Tibial nerve (tissue), 4 donors: Measurements from ENCODE around the gene APLP1. TPM values are rescaled to one million over a fixed set of nuclear protein-coding genes. Genes with fewer than 3 reads are reported as not detected.
"Not testable (repeated sequence)": the region's sequence is repeated elsewhere in the genome, so short reads cannot be mapped to it uniquely, and the experiment has no call there.

Experiments used
- DNase-seq, 2 donors: peaks; one replicate each; pipeline ENCODE4 v3.0.0-alpha.2; 2019; ENCODE audit warnings: low spot score in 2 of 2
- H3K27ac ChIP-seq, 4 donors: fragments of 200-600 bp; sonication (generic) in 3 of 4; one replicate each; pipeline ENCODE4 v1.5.1; 2017 to 2019; ENCODE audit warnings: mild to moderate bottlenecking in 1 of 4
- H3K27me3 ChIP-seq, 2 donors: fragments of 200-600 bp; sonication (generic) in 1 of 2; one replicate each; pipeline versions ENCODE4 v1.5.1 to v1.6.0; 2017 to 2019
- H3K36me3 ChIP-seq, 3 donors: fragments of 200-600 bp; sonication (generic); one replicate each; pipeline ENCODE4 v1.5.1; 2018 to 2019
- H3K4me1 ChIP-seq, 4 donors: fragments of 200-600 bp; sonication (generic) in 3 of 4; one replicate each; pipeline ENCODE4 v1.5.1; 2017 to 2019
- H3K4me3 ChIP-seq, 4 donors: fragments of 200-600 bp; sonication (generic) in 3 of 4; one replicate each; pipeline ENCODE4 v1.5.1; 2017 to 2019; ENCODE audit warnings: mild to moderate bottlenecking in 1 of 4, moderate library complexity in 1 of 4
- H3K9me3 ChIP-seq, 4 donors: fragments of 200-600 bp; sonication (generic) in 3 of 4; one replicate each; pipeline ENCODE4 v1.5.1; 2017 to 2019
- CTCF ChIP-seq, 5 experiments: fragments of 200-600 bp in 3 of 5; fragments of 450-650 bp in 2 of 5; sonication (generic) in 3 of 5; IDR thresholded peaks; one replicate each; pipeline ENCODE4 v1.5.1; 2016 to 2019; ENCODE audit warnings: antibody characterized with exemption in 5 of 5, mild to moderate bottlenecking in 3 of 5, moderate library complexity in 2 of 5
- EP300 ChIP-seq, 2 donors: sonication (generic); formaldehyde crosslinking; IDR thresholded peaks; one replicate each; pipeline ENCODE4 v1.6.1; 2017; ENCODE audit warnings: antibody characterized with exemption in 2 of 2, mild to moderate bottlenecking in 1 of 2
- POLR2A ChIP-seq, 2 donors: fragments of 450-650 bp; IDR thresholded peaks; one replicate each; pipeline ENCODE4 v1.6.1; 2017; ENCODE audit warnings: antibody characterized with exemption in 2 of 2, mild to moderate bottlenecking in 2 of 2, moderate library complexity in 2 of 2
- WGBS, 2 donors: methylation state at CpG; one replicate each; pipeline ENCODE4 v1.1.5; 2018; 5-methylcytosine and 5-hydroxymethylcytosine counted together
- total RNA-seq, 4 donors: library from RNA; depleted of rRNA; stranded (reverse); fragments of >200 nt; gene quantifications; one replicate each; pipeline ENCODE4 v1.1.0, GENCODE V29; 2016

The APLP1 gene
- total RNA-seq, 4 donors from 2014 or later, result 8.7 to 19.7 (median 10.7) TPM

GRCh38 chr19:35890113-35890650, 21.8 kb downstream of the APLP1 start:
- WGBS, 2 donors, result 86 to 89% methylated on average over 13 of the region's 13 CpGs

GRCh38 chr19:35891819-35892218, 23.4 kb downstream of the APLP1 start:
- 93 to 96% methylated on average over 3 of the region's 3 CpGs for whole genome bisulfite sequencing, 2 donors
- not testable (repeated sequence) for H3K9me3 ChIP-seq
- H3K36me3 ChIP-seq, result peaks cover 0 to 98% (median 32%) of the 10 kb centered on the region in 3 donors

More at GRCh38 chr19:35890113-35890650, 21.8 kb downstream of the APLP1 start:
- no peak overlapping the region for H3K4me3 ChIP-seq
- no peaks in the 10 kb centered on the region for H3K9me3 ChIP-seq
- no peak overlapping the region for H3K27ac ChIP-seq
- H3K36me3 ChIP-seq, result peaks cover 0 to 87% (median 18%) of the 10 kb centered on the region in 3 donors
- DNase-seq, result no peak
- TF ChIP-seq POLR2A (IDR thresholded peaks at IDR 0.05) (no peak), EP300 (IDR thresholded peaks at IDR 0.05) (no peak), CTCF (IDR thresholded peaks at IDR 0.05) (no peak)
- H3K27me3 ChIP-seq, result no peaks in the 10 kb centered on the region
- no peaks in the 10 kb centered on the region for H3K4me1 ChIP-seq

GRCh38 chr19:35894342-35894741, 26.0 kb downstream of the APLP1 start:
- H3K27me3 ChIP-seq, result no peaks in the 10 kb centered on the region
- H3K4me3 ChIP-seq, result no peak overlapping the region
- H3K9me3 ChIP-seq, result no peaks in the 10 kb centered on the region
- H3K4me1 ChIP-seq, result peaks cover 0 to 19% (median 7%) of the 10 kb centered on the region in 4 donors
- H3K27ac ChIP-seq, result no peak overlapping the region
- no peak for DNase-seq
- WGBS, 2 donors, result 91 to 100% methylated on average over 2 of the region's 2 CpGs
- peaks cover 0 to 84% (median 26%) of the 10 kb centered on the region in 3 donors for H3K36me3 ChIP-seq
- TF ChIP-seq POLR2A (IDR thresholded peaks at IDR 0.05), result no peak
- TF ChIP-seq CTCF (IDR thresholded peaks at IDR 0.05), result no peak
- no peak for TF ChIP-seq EP300 (IDR thresholded peaks at IDR 0.05)

More at GRCh38 chr19:35891819-35892218, 23.4 kb downstream of the APLP1 start:
- H3K27ac ChIP-seq, DNase-seq, H3K4me1 ChIP-seq, H3K27me3 ChIP-seq, H3K4me3 ChIP-seq: not testable (repeated sequence)

GRCh38 chr19:35895911-35896642, 27.7 kb downstream of the APLP1 start:
- no peak overlapping the region for H3K4me3 ChIP-seq
- WGBS, 2 donors, result 85 to 86% methylated on average over 16 to 21 of the region's 21 CpGs
- H3K4me1 ChIP-seq, result peaks cover 0 to 23% (median 11%) of the 10 kb centered on the region in 4 donors
- no peak for TF ChIP-seq CTCF (IDR thresholded peaks at IDR 0.05)
- TF ChIP-seq EP300 (IDR thresholded peaks at IDR 0.05), result no peak
- TF ChIP-seq POLR2A (IDR thresholded peaks at IDR 0.05), result no peak
- no peak overlapping the region for H3K27ac ChIP-seq
- no peak for DNase-seq
- H3K9me3 ChIP-seq, result no peaks in the 10 kb centered on the region
- H3K36me3 ChIP-seq, result peaks cover 0 to 66% (median 19%) of the 10 kb centered on the region in 3 donors
- peaks cover 0 to 3% of the 10 kb centered on the region in 2 donors for H3K27me3 ChIP-seq

- peaks cover 0 to 28% (median 16%) of the 10 kb centered on the region in 4 donors for H3K4me1 ChIP-seq
- H3K27me3 ChIP-seq, result peaks cover 0 to 3% of the 10 kb centered on the region in 2 donors
- no peaks in the 10 kb centered on the region for H3K9me3 ChIP-seq
- peaks cover 0 to 62% (median 19%) of the 10 kb centered on the region in 3 donors for H3K36me3 ChIP-seq
- H3K27ac ChIP-seq, result no peak overlapping the region
- no peak overlapping the region for H3K4me3 ChIP-seq
- DNase-seq, result no peak
- no peak for TF ChIP-seq CTCF (IDR thresholded peaks at IDR 0.05)
- no peak for TF ChIP-seq EP300 (IDR thresholded peaks at IDR 0.05)
- no peak for TF ChIP-seq POLR2A (IDR thresholded peaks at IDR 0.05)
- 93 to 99% methylated on average over 10 to 13 of the region's 13 CpGs for WGBS, 2 donors
Observed at GRCh38 chr19:35896643-35897040, 28.3 kb downstream of the APLP1 start.
